GM21786 (cell line): ENCODE measurements around the gene ZNF865.

Experiments used
- ATAC-seq: cut with Tn5 transposase; IDR thresholded peaks from one replicate; pipeline ENCODE4 v1.9.1; 2021; ENCODE audit not compliant: unreplicated experiment

ZNF865 gene

GRCh38 chr19:55605207-55605636 is 225 bp upstream of the ZNF865 start:
- ATAC-seq: peak; percentile 67

- no peak for ATAC-seq
Observed at GRCh38 chr19:55606471-55606787, 982 bp downstream of the ZNF865 start.

GRCh38 chr19:55606817-55607216 is 1.4 kb downstream of the ZNF865 start:
- no peak for ATAC-seq

- no peak for ATAC-seq
Observed at GRCh38 chr19:55609326-55609725, 3.9 kb downstream of the ZNF865 start.

GRCh38 chr19:55611300-55611982 is 6.0 kb downstream of the ZNF865 start:
- ATAC-seq: no peak

GRCh38 chr19:55611983-55612645 is 6.7 kb downstream of the ZNF865 start:
- no peak for ATAC-seq

- ATAC-seq: no peak
Observed at GRCh38 chr19:55613396-55613795, 7.9 kb downstream of the ZNF865 start.

GRCh38 chr19:55613930-55614710 is 8.7 kb downstream of the ZNF865 start:
- no peak for ATAC-seq

GRCh38 chr19:55614711-55615542 is 9.5 kb downstream of the ZNF865 start:
- no peak for ATAC-seq

GRCh38 chr19:55615543-55616394 is 10.3 kb downstream of the ZNF865 start:
- ATAC-seq: no peak

GRCh38 chr19:55616395-55616875 is 11.0 kb downstream of the ZNF865 start:
- ATAC-seq: no peak

GRCh38 chr19:55617426-55617825 is 12.0 kb downstream of the ZNF865 start:
- ATAC-seq: no peak

GRCh38 chr19:55618426-55618825 is 13.0 kb downstream of the ZNF865 start:
- ATAC-seq: no peak

GRCh38 chr19:55619286-55619685 is 13.8 kb downstream of the ZNF865 start:
- no peak for ATAC-seq

GRCh38 chr19:55620410-55621204 is 15.2 kb downstream of the ZNF865 start:
- no peak for ATAC-seq

GRCh38 chr19:55621205-55621672 is 15.8 kb downstream of the ZNF865 start:
- no peak for ATAC-seq

GRCh38 chr19:55621673-55622231 is 16.3 kb downstream of the ZNF865 start:
- no peak for ATAC-seq

GRCh38 chr19:55622242-55622969 is 17.0 kb downstream of the ZNF865 start:
- ATAC-seq: no peak
